HG02970 (cell line): ENCODE data around the gene PRR16.

Experiments
- ATAC-seq: cut with Tn5 transposase; IDR thresholded peaks from one replicate; pipeline ENCODE4 v1.9.1; 2021; ENCODE audit warnings: mild to moderate bottlenecking, moderate library complexity, moderate number of reproducible peaks; ENCODE audit not compliant: unreplicated experiment, low FRiP score

PRR16 gene

GRCh38 chr5:120461251-120461650 lies 2.8 kb upstream of the PRR16 start:
- ATAC-seq: no peak

GRCh38 chr5:120463006-120463680 lies 957 bp upstream of the PRR16 start:
- ATAC-seq: no peak

GRCh38 chr5:120464627-120465435 lies 731 bp downstream of the PRR16 start:
- no peak for ATAC-seq

- no peak for ATAC-seq
Measured at GRCh38 chr5:120465436-120465961, 1.4 kb downstream of the PRR16 start.

GRCh38 chr5:120466341-120467006 lies 2.4 kb downstream of the PRR16 start:
- no peak for ATAC-seq

GRCh38 chr5:120471971-120472370 lies 7.9 kb downstream of the PRR16 start:
- ATAC-seq: no peak

- no peak for ATAC-seq
Measured at GRCh38 chr5:120472911-120473310, 8.8 kb downstream of the PRR16 start.

- no peak for ATAC-seq
Measured at GRCh38 chr5:120473332-120473731, 9.2 kb downstream of the PRR16 start.

- ATAC-seq: no peak
Measured at GRCh38 chr5:120476063-120476462, 12.0 kb downstream of the PRR16 start.

- no peak for ATAC-seq
Measured at GRCh38 chr5:120479066-120479465, 15.0 kb downstream of the PRR16 start.

- no peak for ATAC-seq
Measured at GRCh38 chr5:120499876-120500563, 35.9 kb downstream of the PRR16 start.

GRCh38 chr5:120502531-120502930 lies 38.4 kb downstream of the PRR16 start:
- no peak for ATAC-seq

- ATAC-seq: no peak
Measured at GRCh38 chr5:120503341-120503740, 39.2 kb downstream of the PRR16 start.

- ATAC-seq: no peak
Measured at GRCh38 chr5:120504057-120504456, 40.0 kb downstream of the PRR16 start.

- ATAC-seq: no peak
Measured at GRCh38 chr5:120507197-120507596, 43.1 kb downstream of the PRR16 start.

GRCh38 chr5:120507800-120508463 lies 43.8 kb downstream of the PRR16 start:
- no peak for ATAC-seq

- ATAC-seq: no peak
Measured at GRCh38 chr5:120509053-120509452, 45.0 kb downstream of the PRR16 start.

GRCh38 chr5:120510098-120510637 lies 46.1 kb downstream of the PRR16 start:
- no peak for ATAC-seq

- ATAC-seq: no peak
Measured at GRCh38 chr5:120510994-120511686, 47.0 kb downstream of the PRR16 start.
